Epithelial cell of prostate (primary cell): ENCODE measurements around the gene SLC66A2.
A peak's percentile ranks its signal among the peaks of the same experiment; 100 is the strongest.
"Not testable (repeated sequence)": the region's sequence is repeated elsewhere in the genome, so short reads cannot be mapped to it uniquely, and the experiment has no call there.

Experiments used
- DNase-seq: peaks from one replicate; pipeline ENCODE4 v3.0.0-alpha.2; 2011; ENCODE audit warnings: low read depth, low spot score
- H3K27ac ChIP-seq: fragments of 450-650 bp; 2 replicates; pipeline ENCODE4 v1.5.1; 2017; ENCODE audit warnings: mild to moderate bottlenecking

The SLC66A2 gene

DNA sequence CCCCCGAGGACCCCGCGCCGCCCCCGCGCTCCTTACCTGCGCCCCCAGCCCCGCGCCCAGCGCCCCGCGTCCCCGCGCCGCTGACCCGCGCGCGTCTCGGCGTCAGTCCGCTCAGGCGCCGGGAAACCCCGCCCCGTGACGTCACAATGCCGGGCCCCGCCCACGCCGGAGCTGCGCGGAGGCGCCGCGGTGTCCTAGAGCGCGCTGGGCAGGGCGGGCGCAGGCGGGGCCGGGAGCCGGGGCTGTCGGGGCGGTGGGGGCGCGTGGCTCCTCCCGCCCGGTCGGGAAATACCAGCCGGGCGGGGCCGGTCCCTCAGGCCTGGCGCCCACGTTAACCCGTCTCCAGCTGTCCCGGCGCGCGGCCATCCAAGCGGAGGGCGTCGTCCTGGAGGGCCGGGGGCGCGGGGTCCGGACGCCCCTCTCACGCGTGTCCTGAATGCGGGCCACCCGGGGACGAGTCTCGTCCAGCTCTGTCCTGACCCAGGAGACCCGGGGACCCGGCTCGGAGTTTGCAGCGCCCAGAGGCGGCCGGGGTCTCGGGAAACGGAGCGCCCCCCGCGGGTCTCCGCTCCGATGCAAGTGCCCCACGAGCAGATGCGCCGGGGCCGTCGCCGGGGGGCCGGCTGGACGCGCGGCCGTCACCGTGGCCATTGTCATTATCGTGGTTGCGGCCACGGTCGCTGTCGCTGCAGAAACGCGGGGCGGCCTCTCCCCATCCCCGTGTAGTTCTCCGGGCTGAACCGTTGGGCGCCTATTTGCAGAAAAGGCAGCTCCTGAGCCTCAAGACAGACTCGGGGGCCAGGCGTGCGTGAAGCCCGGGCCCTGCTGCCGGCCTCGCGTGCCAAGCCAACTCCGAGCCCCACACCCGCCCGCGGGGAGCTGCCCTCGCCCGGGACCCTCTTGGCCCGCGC, at the start of gene SLC66A2:
TSS of gene SLC66A2 (minus strand) at position 109 of the 911 bp plus-strand sequence. CDS start 727 bp downstream, outside the sequence.
- peak within 1 kb of the TSS; percentile 31 for H3K27ac ChIP-seq

GRCh38 chr18:80000877-80001276, 49.4 kb upstream of the SLC66A2 start:
- H3K27ac ChIP-seq = no peak overlapping the region
- no peak for DNase-seq

More for the DNA sequence above, at the start of gene SLC66A2:
- no peak for DNase-seq

GRCh38 chr18:79999701-80000100, 48.2 kb upstream of the SLC66A2 start:
- H3K27ac ChIP-seq, DNase-seq: not testable (repeated sequence)

GRCh38 chr18:79991494-79991893, 40.0 kb upstream of the SLC66A2 start:
- no peak overlapping the region for H3K27ac ChIP-seq
- no peak for DNase-seq

GRCh38 chr18:79989195-79989497, 37.7 kb upstream of the SLC66A2 start:
- DNase-seq = no peak
- peak overlapping the region; percentile 80 for H3K27ac ChIP-seq

- peak within 1 kb of the TSS; percentile 80 for H3K27ac ChIP-seq
- peak; percentile 50 for DNase-seq
Measured at GRCh38 chr18:79988451-79989194, 37.2 kb upstream of the SLC66A2 start, which contains the start of gene TXNL4A. TSS of gene TXNL4A (minus strand) at chr18:79988563. CDS start at chr18:79988392, 171 bp downstream.

DNA sequence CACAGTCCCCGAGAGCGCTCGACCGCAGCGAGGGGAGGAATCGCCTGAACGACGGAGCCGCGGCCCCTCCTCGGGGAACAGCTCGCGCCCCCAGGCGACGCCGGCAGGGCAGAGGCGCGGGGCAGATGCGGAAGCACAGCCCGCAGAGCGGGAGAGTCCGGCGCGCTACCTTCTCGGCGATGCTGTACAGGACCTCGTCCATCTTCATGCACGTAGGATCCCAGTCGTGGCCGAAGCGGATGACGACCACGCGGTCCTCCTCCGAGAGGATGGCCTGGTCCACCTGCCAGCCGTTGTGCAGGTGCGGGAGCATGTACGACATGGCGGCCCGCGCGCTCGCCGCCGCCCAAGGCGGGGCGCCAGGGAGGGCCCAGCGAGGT, 36.6 kb upstream of the SLC66A2 start:
- H3K27ac ChIP-seq = peak overlapping the region; percentile 80
- DNase-seq = no peak

DNA sequence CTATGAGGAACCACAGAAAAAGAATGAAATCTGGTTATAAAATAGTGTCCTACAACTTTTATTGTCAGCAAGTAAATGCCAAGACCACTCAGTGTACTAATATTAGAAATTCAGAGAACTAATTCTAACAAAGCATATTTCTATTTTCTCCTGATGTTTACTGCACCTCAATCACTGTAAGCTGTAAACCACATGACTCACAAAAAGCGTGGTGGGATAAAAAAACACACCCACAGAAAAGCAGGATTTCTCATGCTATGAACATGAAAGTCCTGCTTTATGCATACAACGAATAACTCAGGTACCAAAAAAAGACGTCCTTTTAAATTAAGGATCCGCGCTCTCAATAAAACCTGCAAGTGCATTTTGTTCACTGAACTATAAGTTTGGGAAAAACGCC, 36.1 kb upstream of the SLC66A2 start:
- peak overlapping the region; percentile 80 for H3K27ac ChIP-seq
- no peak for DNase-seq

GRCh38 chr18:79986726-79987125, 35.3 kb upstream of the SLC66A2 start:
- no peak for DNase-seq
- no peak overlapping the region for H3K27ac ChIP-seq

DNA sequence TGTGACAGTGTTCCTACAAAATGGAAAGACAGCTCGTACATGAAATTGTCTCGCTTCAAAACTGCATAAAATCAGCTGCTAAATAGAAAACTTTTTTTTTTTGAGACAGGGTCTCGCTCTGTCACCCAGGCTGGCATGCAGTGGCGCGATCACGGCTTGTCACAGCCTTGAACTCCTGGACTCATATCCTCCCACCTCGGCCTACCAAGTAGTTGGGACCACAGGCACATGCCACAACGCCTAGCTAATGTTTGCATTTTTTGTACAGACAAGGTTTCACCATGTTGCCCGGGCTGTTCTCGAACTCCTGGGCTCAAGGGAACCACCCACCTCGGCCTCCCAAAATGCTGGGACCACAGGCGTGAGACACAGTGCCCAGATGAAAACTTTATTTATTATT, 33.7 kb upstream of the SLC66A2 start:
- DNase-seq = no peak
- no peak overlapping the region for H3K27ac ChIP-seq

GRCh38 chr18:79983793-79984192, 32.3 kb upstream of the SLC66A2 start:
- H3K27ac ChIP-seq = no peak overlapping the region

DNA sequence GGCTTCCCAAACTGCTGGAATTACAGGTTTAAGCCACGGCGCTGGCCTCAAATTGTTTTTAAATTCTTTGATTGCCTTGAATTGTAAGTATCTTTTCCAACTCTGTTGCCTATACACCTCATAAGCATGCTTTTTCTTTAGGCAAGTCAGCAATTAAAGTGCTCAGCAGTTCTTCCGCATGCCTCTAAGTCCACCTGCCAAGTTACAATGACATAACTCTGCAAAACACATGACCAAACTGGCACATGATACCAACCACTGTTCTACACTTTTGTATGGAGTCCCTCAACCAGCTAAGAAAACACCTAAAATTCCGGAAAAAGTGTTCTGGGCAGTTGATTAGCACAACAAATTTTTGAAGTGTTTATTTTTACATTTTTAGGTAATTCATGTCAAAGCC, 31.8 kb upstream of the SLC66A2 start:
- H3K27ac ChIP-seq = no peak overlapping the region
- no peak for DNase-seq

More at GRCh38 chr18:79983793-79984192, 32.3 kb upstream of the SLC66A2 start:
- DNase-seq = no peak

GRCh38 chr18:79982736-79983135, 31.3 kb upstream of the SLC66A2 start:
- no peak for DNase-seq
- no peak overlapping the region for H3K27ac ChIP-seq

DNA sequence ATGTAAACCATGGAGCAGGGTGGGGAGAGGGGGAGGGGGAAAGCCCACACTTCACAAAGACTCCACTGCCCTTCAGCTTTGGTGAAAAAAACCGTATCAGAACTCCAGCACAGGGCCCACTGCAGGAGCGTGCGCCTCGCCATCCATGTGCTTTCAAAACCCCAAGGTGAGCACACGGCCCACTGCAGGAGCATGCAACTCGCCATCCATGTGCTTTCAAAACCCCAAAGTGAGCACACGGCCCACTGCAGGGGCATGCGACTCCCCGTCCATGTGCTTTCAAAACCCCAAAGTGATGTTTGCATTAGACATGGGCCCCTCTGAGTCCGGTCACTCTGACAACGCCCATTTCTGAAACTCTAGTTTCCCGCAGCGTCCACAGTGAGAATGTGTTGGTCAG, 29.1 kb upstream of the SLC66A2 start:
- H3K27ac ChIP-seq = no peak overlapping the region
- no peak for DNase-seq

- H3K27ac ChIP-seq = no peak overlapping the region
- DNase-seq = no peak
Measured at GRCh38 chr18:79979843-79980242, 28.4 kb upstream of the SLC66A2 start.

DNA sequence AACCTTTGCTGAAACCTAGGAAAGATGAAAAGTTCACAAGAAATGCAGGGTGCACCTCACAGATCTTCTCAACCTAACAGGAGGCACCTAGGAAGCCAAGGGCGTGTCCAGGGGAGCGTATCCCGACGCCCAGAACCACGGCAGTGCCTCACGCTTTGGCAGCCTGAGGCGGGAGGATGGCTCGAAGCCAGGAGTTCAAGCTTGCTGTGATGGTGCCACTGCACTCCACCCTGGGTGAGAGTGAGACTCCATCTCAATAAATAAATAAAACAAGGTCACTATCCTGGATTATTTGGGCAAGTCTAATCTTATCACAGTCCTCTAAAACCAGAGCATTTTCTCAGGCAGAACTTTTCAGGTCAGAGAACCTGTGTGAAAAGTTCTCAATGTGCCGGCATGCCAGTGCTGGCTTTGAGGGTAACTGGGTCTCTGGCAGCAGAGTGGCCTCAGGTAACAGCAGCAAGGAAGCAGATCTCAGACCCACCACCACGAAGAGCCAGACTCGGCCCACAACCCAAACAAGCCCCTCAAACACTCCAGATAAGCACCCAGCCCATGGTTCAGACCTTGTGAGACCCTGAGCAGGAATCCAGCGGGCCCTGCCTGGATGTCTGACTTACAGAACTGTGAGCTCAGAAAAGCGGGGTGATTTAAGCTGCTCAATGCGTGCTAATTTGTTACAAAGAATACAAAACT, 24.7 kb upstream of the SLC66A2 start:
- H3K27ac ChIP-seq = no peak overlapping the region
- DNase-seq = no peak

- H3K27ac ChIP-seq = no peak overlapping the region
- DNase-seq = no peak
Measured at GRCh38 chr18:79975043-79975442, 23.6 kb upstream of the SLC66A2 start.

DNA sequence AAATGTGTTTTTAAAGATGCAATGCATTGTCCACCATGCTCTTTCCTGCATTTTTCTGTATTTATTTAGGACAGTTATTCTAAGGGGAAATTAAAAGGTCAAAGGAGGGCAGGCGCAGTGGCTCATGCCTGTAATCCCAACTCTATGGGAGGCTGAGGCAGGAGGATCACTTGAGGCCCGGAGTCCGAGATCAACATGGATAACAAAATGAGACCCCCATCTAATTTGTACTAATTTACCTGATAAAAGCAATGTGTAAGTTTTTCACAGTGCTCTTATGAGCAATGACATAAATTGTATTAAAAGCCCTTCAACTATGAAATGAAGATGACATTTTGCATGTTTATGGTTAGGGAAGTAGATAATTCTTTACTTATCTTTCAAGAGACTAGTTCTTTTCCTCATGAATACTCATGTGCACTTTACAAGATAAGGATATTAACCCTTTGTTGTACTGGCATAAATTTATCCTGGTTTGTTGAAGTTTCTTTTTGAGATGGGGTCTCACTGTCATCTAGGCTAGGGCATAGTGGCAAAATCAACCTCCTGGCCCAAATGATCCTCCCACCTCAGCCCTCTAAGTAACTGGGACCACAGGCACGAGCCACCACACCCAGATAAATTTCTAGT, 22.7 kb upstream of the SLC66A2 start:
- no peak for DNase-seq
- no peak overlapping the region for H3K27ac ChIP-seq

DNA sequence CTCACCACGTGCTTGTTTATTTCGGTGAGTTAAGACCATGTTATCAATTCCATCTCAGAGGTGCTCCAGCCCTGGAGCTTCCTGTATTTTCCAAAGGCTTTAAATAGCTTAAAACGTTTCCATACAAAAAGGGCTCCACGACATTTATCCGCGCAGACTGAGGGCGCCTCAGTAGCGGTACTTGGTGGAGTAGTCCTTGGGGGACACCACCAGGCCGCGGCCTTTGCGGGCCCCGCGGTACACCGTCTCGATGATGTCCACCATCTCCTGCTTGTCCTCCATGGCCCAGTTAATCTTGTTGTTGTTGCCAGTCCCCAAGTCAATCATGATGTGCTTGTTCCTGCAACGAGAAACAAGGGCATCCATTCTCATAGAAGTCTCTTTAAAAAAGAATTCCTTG, 22.1 kb upstream of the SLC66A2 start:
- no peak for DNase-seq
- no peak overlapping the region for H3K27ac ChIP-seq

DNA sequence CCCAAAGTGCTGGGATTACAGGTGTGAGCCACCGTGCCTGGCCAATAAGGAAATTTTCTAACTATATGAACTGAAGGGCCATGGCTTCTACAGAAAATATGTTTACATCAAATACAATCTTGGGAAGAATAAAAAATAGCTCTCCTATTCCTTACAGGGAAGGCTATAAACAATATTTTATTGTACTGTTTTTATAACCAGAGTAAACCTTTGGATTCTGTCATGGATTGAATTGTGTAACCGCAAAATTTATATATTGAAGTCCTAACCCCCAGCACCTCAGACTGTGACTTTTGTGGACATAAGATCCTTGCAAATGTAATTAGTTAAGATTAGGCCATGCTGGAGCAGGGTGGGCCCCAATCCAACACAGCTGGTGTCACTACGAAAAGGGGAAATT, 21.3 kb upstream of the SLC66A2 start:
- H3K27ac ChIP-seq = no peak overlapping the region

More for the DNA sequence above, 21.3 kb upstream of the SLC66A2 start:
- DNase-seq = no peak
